Suppressor macrophage treated with lipopolysaccharide for 1 hour (primary cell): ENCODE data around the gene MBD6.
"Not testable (repeated sequence)": the region's sequence is repeated elsewhere in the genome, so short reads cannot be mapped to it uniquely, and the experiment has no call there.

ENCODE experiments used
- DNase-seq, 3 donors: peaks; one replicate each; pipeline ENCODE4 v3.0.0-alpha.2; 2020 to 2022

Gene MBD6

DNA sequence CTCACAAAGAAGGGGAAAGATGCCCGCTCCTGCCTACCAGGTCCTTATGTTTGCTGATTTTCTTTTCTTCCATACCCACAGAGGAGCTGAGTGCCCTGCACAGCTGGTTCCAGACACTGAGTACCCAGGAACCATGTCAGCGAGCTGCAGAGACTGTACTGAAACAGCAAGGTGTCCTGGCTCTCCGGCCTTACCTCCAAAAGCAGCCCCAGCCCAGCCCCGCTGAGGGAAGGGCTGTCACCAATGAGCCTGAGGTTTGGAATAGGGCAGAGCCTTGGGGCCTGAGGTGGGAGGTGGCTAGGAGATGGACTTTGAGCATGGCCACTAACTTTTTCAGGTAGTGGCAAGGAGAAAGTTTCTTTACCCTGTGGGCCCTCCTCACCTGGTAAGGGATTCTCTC lies 32.5 kb upstream of the MBD6 start:
- DNase-seq = no peak

DNA sequence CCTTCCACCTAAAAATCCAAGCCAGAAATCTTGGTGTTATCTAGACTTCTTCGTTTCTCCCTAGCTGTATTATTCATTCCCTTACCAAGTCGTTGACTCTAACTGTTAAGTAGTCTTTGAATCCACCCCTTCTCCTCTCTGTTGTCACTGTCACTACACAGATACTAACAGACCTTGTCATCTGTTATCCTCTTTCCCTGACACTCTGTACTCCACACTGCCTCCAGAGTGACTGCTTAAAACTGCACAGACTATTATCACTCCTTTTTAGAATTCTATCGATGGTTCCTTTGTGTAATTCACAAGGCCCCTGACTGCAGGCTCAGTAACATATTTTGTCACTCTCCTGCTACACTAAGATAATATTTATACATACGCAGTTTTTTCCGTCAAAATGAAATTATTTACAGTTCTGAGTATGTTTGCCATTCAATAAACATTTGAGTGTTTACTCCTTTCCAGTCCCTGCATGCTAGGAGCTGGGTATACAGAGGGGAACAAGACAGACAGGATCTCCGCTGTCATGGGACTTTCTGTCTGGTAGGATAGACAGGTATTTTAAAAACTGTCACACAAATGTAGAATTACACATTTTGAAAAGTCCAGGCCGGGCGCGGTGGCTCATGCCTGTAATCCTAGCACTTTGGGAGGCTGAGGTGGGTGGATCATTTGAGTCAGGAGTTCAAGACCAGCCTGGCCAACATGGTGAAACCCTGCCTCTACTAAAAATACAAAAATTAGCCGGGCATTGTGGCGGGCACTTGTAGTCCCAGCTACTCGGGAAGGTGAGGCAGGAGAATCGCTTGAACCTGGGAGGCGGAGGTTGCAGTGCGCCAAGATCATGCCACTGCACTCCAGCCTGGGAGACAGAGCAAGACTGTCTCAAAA lies 31.0 kb upstream of the MBD6 start:
- peak in 1 of 3 donors; percentile 10 for DNase-seq

DNA sequence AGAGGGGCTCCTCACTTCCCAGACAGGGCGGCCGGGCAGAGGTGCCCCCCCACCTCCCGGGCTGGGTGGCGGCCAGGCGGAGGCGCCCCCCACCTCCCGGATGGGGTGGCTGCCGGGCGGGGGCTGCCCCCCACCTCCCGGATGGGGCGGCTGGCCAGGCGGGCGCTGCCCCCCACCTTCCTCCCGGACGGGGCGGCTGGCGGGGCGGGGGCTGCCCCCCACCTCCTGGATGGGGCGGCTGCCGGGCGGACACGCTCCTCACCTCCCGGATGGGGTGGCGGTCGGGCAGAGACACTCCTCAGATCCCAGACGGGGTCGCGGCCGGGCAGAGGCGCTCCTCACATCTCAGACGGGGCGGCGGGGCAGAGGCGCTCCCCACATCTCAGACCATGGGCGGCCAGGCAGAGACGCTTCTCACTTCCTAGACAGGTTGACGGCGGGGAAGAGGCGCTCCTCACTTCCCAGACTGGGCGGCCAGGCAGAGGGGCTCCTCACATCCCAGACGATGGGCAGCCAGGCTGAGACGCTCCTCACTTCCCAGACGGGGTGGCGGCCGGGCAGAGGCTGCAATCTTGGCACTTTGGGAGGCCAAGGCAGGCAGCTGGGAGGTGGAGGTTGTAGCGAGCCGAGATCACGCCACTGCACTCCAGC lies 27.4 kb upstream of the MBD6 start:
- DNase-seq = not testable (repeated sequence)

DNA sequence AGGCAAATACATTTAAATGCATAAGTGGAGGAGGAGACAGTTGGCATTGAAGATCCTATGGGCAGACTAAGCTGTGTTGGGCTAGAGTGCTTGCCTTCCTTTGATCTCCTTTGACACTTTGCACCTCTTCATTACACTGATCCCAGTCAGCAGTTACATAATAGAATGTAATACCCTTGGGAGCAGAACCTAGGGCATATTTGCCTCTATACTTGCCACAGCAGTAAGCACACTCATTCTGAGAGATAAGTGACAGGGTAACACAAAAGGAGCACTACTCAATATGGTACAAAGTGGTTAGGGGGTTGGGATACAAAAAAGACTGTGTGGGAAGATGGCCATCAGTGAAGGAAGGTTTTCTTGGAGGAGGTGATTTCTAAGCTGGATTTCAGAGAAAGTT lies 25.8 kb upstream of the MBD6 start:
- DNase-seq = no peak

DNA sequence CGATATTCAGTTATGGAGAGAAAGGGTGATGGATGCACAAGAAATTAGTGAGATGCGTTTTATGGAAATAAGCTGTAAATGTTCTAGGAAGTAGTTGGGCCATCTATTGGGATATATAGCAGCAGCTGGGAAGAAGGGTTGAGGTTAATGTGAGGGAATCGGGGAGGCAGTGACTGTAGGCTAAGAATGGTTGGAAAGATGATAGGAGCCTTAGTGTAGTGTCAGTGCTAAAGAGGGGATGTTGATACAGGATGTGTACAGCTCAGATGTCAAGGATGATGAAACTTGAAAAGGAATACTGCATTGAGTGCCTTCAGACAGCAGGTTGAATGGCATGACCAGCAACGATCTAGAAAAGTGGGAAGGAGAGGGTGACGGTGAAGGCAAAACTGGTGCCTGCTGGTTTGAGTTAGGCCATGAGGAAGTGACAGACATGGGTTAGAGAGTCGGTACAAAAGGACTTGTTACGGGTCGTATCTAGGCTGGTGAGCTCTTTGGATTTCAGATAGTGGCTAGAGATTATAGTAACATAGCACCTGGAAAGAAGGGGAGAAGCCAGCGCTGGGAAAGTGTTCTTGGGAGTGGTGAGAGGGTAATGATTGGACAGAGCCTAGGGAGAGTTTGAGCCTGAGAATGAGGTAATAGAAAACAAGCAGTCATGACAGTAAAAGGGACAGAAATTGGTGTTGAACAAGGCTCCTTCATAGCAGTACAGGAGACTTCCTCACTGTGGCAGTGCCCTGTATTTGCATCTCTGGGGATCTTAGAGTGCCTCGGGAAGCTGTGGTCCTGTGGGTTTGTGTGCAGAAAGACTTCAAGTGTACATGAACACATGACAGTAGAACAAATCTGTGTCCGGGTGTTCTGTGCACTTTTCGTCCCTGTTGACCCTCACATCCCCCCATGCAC lies 25.1 kb upstream of the MBD6 start:
- no peak for DNase-seq

DNA sequence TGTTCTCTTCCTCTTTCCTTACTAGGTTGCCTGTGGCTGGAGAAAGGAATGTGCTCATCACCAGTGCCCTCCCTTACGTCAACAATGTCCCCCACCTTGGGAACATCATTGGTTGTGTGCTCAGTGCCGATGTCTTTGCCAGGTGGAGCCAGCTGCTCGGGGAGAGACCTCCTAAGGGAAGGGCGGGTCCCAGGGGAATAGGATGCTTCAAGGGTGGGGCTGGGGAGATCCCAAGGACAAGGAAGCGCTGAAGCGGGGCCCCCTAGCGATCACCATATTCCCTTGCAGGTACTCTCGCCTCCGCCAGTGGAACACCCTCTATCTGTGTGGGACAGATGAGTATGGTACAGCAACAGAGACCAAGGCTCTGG lies 24.5 kb upstream of the MBD6 start:
- no peak for DNase-seq

DNA sequence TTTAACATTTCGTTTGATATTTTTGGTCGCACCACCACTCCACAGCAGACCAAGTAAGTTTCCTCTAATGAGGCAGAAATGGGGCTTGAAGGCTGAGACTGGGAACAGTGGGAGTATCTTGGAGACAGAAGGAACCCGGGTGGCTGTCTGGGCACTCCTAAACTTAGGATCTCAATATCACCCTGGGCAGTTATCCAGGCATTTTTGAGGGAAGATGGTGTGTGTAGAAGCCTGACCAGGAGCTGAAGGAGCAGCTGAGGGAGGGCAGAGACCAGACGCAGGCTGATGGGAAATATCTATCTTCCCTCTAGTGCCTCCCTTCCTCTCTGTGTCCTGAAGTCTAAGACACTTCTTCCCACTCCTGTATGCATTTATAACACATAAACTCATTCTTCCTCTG lies 24.1 kb upstream of the MBD6 start:
- no peak for DNase-seq

DNA sequence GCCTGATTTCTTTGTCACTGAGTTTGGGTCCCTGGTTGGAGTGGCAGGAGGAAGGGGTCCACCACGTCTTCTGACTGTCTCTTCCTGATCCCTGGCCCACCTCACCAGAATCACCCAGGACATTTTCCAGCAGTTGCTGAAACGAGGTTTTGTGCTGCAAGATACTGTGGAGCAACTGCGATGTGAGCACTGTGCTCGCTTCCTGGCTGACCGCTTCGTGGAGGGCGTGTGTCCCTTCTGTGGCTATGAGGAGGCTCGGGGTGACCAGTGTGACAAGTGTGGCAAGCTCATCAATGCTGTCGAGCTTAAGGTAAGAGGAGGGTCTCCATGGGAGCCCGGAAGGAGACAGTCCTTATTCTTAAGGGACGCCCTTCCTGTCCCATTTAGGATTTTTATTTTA lies 22.4 kb upstream of the MBD6 start:
- DNase-seq = no peak

DNA sequence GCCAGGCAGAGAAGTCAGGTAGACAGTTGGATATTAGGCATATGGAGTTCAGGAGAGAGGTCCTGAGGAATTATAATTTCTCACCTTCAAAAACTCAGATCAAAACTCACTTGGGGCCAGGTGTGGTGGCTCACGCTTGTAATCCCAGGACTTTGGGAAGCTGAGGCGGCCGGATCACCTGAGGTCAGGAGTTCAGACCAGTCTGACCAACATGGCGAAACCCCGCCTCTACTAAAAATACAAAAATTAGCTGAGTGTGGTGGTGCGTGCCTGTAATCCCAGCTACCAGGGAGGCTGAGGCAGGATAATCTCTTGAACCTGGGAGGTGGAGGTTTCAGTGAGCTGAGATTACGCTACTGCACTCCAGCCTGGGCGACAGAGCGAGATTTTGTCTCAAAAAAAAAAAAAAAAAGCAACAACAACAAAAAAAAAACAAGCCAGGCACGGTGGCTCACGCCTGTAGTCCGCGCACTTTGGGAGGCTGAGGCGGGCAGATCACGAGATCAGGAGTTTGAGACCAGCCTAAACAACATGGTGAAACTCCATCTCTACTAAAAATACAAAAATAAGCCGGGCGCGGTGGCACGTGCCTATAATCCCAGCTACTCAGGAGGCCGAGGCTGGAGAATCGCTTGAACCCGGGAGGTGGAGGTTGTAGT lies 20.2 kb upstream of the MBD6 start:
- not testable (repeated sequence) for DNase-seq

DNA sequence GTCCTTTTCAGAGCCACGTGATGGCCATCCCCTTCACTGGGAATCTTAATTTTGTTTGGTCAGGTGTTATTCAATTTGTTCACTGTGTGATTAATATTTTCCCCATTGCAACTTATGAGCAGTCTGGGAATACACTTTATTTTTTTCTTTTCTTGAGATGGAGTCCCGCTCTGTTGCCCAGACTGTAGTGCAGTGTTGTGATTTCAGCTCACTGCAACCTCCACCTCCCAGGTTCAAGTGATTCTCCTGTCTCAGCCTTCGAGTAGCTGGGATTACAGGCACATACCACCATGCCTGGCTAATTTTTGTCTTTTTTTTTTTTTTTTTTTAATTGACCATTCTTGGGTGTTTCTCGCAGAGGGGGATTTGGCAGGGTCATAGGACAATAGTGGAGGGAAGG lies 16.1 kb upstream of the MBD6 start:
- DNase-seq = not testable (repeated sequence)

DNA sequence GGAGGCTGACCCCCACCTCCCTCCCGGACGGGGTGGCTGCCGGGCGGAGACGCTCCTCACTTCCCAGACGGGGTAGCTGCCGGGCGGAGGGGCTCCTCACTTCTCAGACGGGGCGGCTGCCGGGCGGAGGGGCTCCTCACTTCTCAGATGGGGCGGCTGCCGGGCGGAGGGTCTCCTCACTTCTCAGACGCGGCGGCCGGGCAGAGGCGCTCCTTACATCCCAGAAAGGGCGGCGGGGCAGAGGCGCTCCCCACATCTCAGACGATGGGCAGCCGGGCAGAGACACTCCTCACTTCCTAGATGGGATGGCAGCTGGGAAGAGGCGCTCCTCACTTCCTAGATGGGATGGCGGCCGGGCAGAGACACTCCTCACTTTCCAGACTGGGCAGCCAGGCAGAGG lies 14.8 kb upstream of the MBD6 start:
- DNase-seq = not testable (repeated sequence)

DNA sequence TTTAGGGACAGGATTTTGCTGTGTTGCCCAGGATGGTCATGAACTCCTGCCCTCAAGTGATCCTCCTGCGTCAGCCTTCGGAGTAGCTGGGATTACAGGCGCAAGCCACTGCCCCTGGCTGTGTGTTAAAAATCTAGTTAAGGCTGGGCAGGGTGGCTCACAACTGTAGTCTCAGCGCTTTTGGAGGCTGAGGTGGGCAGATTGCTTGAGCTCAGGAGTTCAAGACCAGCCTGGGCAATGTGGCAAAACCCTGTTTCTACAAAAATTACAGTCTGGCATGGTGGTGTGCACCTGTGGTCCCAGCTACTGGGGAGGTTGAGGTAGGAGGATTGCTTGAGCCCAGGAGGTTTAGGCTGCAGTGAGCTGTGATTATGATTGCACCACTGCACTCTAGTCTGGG lies 11.5 kb upstream of the MBD6 start:
- DNase-seq = no peak

DNA sequence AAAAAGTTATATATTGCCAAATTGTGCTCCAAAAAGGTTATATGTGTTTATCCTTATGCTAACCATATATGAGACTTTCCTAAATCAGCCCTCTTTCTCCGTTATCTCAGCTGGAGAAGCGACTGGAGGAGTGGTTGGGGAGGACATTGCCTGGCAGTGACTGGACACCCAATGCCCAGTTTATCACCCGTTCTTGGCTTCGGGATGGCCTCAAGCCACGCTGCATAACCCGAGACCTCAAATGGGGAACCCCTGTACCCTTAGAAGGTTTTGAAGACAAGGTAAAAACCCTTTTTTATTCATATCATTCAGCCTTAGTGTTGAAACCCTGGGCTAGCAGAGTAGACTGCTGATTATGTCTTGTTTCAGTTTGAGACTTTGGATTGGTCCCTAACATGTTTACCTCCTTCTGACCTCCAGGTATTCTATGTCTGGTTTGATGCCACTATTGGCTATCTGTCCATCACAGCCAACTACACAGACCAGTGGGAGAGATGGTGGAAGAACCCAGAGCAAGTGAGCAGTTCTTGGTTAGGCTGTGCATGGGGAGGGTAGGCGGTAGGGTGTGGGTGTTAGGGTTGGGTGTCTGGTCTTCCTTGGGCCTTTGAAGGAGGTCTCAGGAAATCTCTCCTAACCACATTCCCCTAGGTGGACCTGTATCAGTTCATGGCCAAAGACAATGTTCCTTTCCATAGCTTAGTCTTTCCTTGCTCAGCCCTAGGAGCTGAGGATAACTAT lies 10.9 kb upstream of the MBD6 start:
- no peak for DNase-seq

DNA sequence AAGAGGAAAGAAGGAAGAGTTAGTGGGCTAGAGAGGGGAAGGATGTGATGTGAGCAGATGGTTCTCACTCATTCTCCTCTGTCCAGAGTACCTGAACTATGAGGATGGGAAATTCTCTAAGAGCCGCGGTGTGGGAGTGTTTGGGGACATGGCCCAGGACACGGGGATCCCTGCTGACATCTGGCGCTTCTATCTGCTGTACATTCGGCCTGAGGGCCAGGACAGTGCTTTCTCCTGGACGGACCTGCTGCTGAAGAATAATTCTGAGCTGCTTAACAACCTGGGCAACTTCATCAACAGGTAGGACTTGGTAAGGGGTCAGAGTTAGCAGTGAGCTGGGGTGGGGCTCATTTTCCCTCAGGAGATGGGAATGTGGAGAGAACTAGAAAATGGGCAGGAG lies 10.0 kb upstream of the MBD6 start:
- no peak for DNase-seq

DNA sequence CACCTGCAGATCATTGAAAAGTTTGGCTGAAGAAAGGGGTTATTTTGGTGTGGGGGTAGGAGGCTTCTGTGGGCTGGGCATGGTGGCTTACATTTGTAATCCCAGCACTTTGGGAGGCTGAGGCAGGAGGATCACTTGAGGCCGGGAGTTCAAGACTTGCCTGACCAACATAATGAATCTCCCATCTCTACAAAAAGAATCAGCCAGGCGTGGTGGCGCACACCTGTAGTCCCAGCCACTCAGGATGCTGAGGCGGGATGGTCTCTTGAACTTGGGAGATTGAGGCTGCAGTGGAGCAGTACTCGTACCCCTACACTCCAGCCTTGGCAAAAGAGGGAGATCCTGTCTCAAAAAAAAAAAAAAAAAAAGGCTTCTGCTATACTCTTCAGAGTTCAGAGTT lies 9.4 kb upstream of the MBD6 start:
- no peak for DNase-seq

DNA sequence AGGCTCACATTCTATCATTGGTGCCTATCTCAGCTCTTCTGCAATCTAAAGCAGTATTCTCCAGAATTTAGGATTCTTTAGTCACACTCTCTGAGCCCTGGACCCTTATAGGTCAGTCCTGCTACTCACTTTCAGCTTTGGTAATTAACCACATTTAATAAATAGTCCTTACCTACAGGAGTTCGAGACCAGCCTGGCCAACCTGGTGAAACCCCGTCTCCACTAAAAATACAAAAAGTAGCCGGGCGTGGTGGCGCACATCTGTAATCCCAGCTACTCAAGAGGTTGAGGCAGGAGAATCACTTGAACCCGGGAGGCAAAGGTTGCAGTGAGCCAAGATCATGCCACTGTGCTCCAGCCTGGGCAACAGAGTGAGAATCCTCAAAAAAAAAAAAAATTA lies 8.9 kb upstream of the MBD6 start:
- not testable (repeated sequence) for DNase-seq

DNA sequence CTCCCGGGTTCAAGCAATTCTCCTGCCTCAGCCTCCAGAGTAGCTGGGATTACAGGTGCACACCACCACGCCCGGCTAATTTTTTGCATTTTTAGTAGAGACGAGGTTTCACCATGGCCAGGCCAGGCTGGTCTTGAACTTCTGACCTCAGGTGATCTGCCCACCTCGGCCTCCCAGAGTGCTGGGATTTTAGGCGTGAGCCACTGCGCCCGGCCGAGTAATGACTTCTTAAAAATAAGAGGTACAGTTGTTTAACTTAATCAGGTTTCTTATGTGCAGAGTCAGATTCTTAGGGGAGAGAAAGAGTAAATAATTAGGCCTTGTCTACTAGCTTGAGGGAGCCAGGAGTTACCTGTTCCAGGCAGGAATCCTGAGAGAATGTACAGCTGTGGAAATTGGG lies 8.4 kb upstream of the MBD6 start:
- DNase-seq = not testable (repeated sequence)

DNA sequence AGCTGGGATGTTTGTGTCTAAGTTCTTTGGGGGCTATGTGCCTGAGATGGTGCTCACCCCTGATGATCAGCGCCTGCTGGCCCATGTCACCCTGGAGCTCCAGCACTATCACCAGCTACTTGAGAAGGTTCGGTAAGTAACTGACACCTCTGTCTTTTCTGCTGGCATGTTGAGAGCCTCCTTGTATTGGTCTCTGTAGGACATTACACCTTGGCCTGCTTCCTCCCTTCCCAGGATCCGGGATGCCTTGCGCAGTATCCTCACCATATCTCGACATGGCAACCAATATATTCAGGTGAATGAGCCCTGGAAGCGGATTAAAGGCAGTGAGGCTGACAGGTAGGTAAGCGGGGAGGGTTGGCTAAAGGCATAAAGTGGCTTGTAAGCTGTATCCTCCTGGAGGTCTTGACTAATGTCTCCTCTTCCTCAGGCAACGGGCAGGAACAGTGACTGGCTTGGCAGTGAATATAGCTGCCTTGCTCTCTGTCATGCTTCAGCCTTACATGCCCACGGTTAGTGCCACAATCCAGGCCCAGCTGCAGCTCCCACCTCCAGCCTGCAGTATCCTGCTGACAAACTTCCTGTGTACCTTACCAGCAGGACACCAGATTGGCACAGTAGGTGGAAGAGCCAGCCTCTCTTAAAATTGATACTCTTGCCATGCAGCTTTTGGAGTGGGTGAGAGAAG lies 7.8 kb upstream of the MBD6 start:
- DNase-seq = no peak

DNA sequence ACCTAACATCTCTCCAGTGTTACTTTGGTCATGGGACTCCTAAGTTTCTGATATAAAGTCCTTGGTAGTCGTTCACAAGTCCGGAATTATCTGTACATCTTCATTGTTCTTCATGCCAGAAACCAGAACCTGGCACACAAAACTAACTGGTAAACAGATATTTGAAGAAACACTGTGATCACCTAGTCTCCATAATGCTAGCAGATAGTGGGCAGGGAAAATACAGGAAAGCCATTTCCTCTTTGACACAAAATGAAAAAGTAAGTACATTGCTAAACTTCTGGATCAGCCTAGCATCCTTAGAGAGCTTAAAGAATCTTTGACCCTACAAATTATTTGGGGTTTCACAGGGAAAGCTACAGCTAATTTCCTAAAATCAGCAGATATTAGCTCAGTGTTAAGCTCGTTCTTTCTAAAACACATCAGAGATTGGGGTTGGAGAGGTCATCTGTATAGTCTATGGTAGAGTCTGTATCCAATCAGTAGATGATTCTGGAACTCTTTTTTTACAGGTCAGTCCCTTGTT lies 7.2 kb upstream of the MBD6 start:
- no peak for DNase-seq

DNA sequence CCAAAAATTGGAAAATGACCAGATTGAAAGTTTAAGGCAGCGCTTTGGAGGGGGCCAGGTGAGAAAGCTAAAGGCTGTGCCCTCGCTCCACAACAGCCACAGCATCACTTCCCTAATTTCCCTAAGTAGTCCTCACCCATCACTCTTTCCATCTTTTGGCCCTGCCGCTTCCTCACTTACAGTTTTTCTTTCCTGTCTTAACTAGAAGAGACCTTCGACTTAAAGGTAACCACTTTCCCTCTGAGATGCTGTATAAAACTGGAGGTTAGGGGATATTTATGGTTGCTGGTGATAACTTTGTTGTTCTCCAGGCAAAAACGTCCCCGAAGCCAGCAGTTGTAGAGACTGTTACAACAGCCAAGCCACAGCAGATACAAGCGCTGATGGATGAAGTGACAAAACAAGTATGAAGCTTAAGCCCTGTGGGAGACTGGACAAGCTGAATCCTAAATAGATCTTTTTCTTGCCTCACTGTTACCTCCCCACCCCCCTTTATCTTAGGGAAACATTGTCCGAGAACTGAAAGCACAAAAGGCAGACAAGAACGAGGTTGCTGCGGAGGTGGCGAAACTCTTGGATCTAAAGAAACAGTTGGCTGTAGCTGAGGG lies 6.6 kb upstream of the MBD6 start:
- DNase-seq = no peak

DNA sequence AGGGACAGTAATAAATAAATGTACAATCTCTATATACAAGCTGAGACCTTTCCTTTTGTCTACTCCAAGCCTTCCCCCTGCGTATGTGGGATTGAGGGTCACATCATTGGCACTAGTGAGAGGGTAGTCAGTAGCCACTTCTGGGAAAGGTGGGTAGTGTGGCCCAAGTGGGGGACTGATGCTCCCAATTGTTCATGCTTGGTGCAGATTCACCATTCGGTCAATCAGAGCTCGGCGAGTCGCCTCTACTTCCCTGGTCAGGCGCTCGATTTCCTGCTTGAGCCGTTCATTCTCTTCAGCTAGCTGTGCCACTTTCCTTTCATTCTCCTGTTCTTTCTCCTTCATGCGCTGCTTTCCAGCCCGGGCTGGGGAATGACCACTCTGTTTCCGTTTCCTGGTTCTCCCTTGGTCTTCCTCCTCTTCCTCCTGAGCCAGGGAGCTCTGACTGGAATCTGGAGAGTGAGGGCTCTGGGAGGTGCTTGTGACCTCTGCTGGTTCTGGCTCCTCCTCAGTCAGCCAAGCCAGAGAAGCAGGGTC lies 5.9 kb upstream of the MBD6 start:
- no peak for DNase-seq
